BJ (cell line): Measurements from ENCODE around the gene SLC22A16. TPM values are rescaled to one million over a fixed set of nuclear protein-coding genes. Genes with fewer than 3 reads are reported as not detected.

Experiments used
- CTCF ChIA-PET: fragments of 350-600 bp; formaldehyde crosslinking; extraction: SDS; loops from one replicate; lab custom pipeline; 2021; ENCODE audit warnings: antibody characterized with exemption, inconsistent platforms; lab: Yijun Ruan, JAX
- POLR2A ChIA-PET: fragments of 300-600 bp; sonication (Branson Sonifier 250); formaldehyde crosslinking; extraction: SDS; loops from one replicate; lab custom pipeline; 2021; ENCODE audit warnings: antibody characterized with exemption; lab: Charles Lee
- DNase-seq: peaks from one replicate; pipeline ENCODE4 v3.0.0-alpha.2; 2011; ENCODE audit warnings: low read depth
- H3K27me3 ChIP-seq: 2 replicates; pipeline ENCODE4 v1.6.0; 2011; ENCODE audit warnings: low read length; ENCODE audit not compliant: control insufficient read depth, insufficient read depth
- H3K36me3 ChIP-seq: 2 replicates; pipeline ENCODE4 v1.5.1; 2011; ENCODE audit warnings: low read length; ENCODE audit not compliant: control insufficient read depth, insufficient read depth
- H3K4me3 ChIP-seq: 2 replicates; pipeline ENCODE4 v1.5.1; 2011; ENCODE audit warnings: low read depth, mild to moderate bottlenecking, control low read depth, low read length
- CTCF ChIP-seq: IDR thresholded peaks from 2 replicates; pipeline ENCODE4 v1.5.1; 2011; ENCODE audit warnings: low read depth, mild to moderate bottlenecking, control low read depth, inconsistent platforms, low read length, moderate library complexity; ENCODE audit not compliant: insufficient read depth
- polyA plus RNA-seq: library from polyadenylated mRNA; depleted of rRNA; stranded (reverse); fragments of >200 nt; gene quantifications from 2 replicates; pipeline ENCODE4 v1.2.3, GENCODE V29; 2011; rRNA removed

Gene SLC22A16
- polyA plus RNA-seq, 1 experiment = not detected

- Histone ChIP-seq H3K27me3 (no peaks in the 10 kb centered on the region; the same call in 1 of the 2 replicates), H3K4me3 (no peak overlapping the region), H3K36me3 (no peaks in the 10 kb centered on the region)
- ChIA-PET CTCF (interaction anchor here (0.6 to 6.6 kb wide), 26 partner anchors 10 to 693 kb away, joined by 3 to 50 read pairs (median 4); partner anchors contain the start of genes CDC40 and WASF1), POLR2A (no interaction called here)
- no peak for DNase-seq
- no peak for TF ChIP-seq CTCF
Observed at GRCh38 chr6:110389689-110390382, 86.6 kb downstream of the SLC22A16 start.

GRCh38 chr6:110387986-110388385 is 88.4 kb downstream of the SLC22A16 start:
- Histone ChIP-seq H3K27me3 (no peaks in the 10 kb centered on the region; the same call in 1 of the 2 replicates), H3K4me3 (no peak overlapping the region), H3K36me3 (no peaks in the 10 kb centered on the region)
- TF ChIP-seq CTCF = no peak
- ChIA-PET CTCF (interaction anchor here (1.1 kb wide), 1 partner anchor 689 kb away, joined by 3 read pairs; no protein-coding TSS in a partner anchor), POLR2A (no interaction called here)
- no peak for DNase-seq

- TF ChIP-seq CTCF = no peak
- H3K36me3 ChIP-seq = no peaks in the 10 kb centered on the region
- POLR2A ChIA-PET = no interaction called here
- DNase-seq = no peak
- no peak overlapping the region for H3K4me3 ChIP-seq
- CTCF ChIA-PET = interaction anchor here (1.2 to 1.8 kb wide), 3 partner anchors 9 to 346 kb away, joined by 3 to 5 read pairs (median 4); no protein-coding TSS in a partner anchor
- no peaks in the 10 kb centered on the region; the same call in 1 of the 2 replicates for H3K27me3 ChIP-seq
Observed at GRCh38 chr6:110385458-110385863, 91.0 kb downstream of the SLC22A16 start.

- TF ChIP-seq CTCF = no peak
- CTCF ChIA-PET = no interaction called here
Observed at GRCh38 chr6:110378552-110378951, 97.9 kb downstream of the SLC22A16 start.

More at GRCh38 chr6:110378552-110378951, 97.9 kb downstream of the SLC22A16 start:
- Histone ChIP-seq H3K27me3 (peaks cover 2% of the 10 kb centered on the region; the same call in 1 of the 2 replicates), H3K36me3 (no peaks in the 10 kb centered on the region), H3K4me3 (no peak overlapping the region)
- DNase-seq = no peak
- POLR2A ChIA-PET = no interaction called here

Other genes starting within 250 kb of the SLC22A16 start
- gene METTL24, start 118.3 kb downstream of the SLC22A16 start, polyA plus RNA-seq = 0.13 and 0.31 TPM in 2 replicates
- 0.16 and 0.20 TPM in 2 replicates for gene DDO, start 61.0 kb downstream of the SLC22A16 start, polyA plus RNA-seq